GM23338 (cell line): Measurements from ENCODE around the gene DROSHA. TPM values are rescaled to one million over a fixed set of nuclear protein-coding genes. Genes with fewer than 3 reads are reported as not detected.

ENCODE experiments used
- ATAC-seq: fragments of 200-7000 bp; cut with Tn5 transposase; 3 replicates; pipeline ENCODE4 v1.9.1; 2020
- DNase-seq: peaks from one replicate; pipeline ENCODE4 v3.0.0-alpha.2; 2015; ENCODE audit warnings: low spot score
- H2AFZ ChIP-seq: fragments of 200-600 bp; sonication (generic); 2 replicates; pipeline ENCODE4 v1.8.0; 2016; ENCODE audit warnings: antibody characterized with exemption, mild to moderate bottlenecking, moderate library complexity
- H3F3A ChIP-seq: fragments of 200-600 bp; sonication (generic); replicated peaks from 2 replicates; pipeline ENCODE4 v1.8.0; 2017; ENCODE audit warnings: antibody characterized with exemption, mixed run types, low read depth
- H3K27ac ChIP-seq: fragments of 200-600 bp; sonication (generic); 2 replicates; pipeline ENCODE4 v1.6.1; 2016; ENCODE audit warnings: low read depth
- H3K27me3 ChIP-seq: fragments of 200-600 bp; sonication (generic); 2 replicates; pipeline ENCODE4 v1.8.0; 2016; ENCODE audit warnings: mild to moderate bottlenecking, mixed run types, moderate library complexity; ENCODE audit not compliant: insufficient read depth
- H3K36me3 ChIP-seq: fragments of 200-600 bp; sonication (generic); 2 replicates; pipeline ENCODE4 v1.8.0; 2016; ENCODE audit warnings: mild to moderate bottlenecking; ENCODE audit not compliant: insufficient read depth
- H3K4me1 ChIP-seq: fragments of 200-600 bp; sonication (generic); 2 replicates; pipeline ENCODE4 v1.8.0; 2016; ENCODE audit warnings: mild to moderate bottlenecking, moderate library complexity; ENCODE audit not compliant: insufficient read depth
- H3K4me2 ChIP-seq: fragments of 200-600 bp; sonication (generic); 2 replicates; pipeline ENCODE4 v1.7.1; 2017; ENCODE audit warnings: mixed run types
- H3K4me3 ChIP-seq: fragments of 200-600 bp; sonication (generic); 2 replicates; pipeline ENCODE4 v1.6.1; 2016; ENCODE audit warnings: mixed run types
- H3K79me2 ChIP-seq: fragments of 200-600 bp; sonication (generic); replicated peaks from 2 replicates; pipeline ENCODE4 v1.8.0; 2017; ENCODE audit warnings: mild to moderate bottlenecking; ENCODE audit not compliant: insufficient read depth
- H3K9me2 ChIP-seq: fragments of 200-600 bp; sonication (generic); 2 replicates; pipeline ENCODE4 v1.8.0; 2017; ENCODE audit not compliant: insufficient read depth
- H4K20me1 ChIP-seq: fragments of 200-600 bp; sonication (generic); replicated peaks from 2 replicates; pipeline ENCODE4 v1.8.0; 2017; ENCODE audit warnings: mild to moderate bottlenecking; ENCODE audit not compliant: insufficient read depth
- H3K27ac Mint-ChIP-seq: 2 replicates; pipeline ENCODE4 v1.8.0; 2020; ENCODE audit warnings: inconsistent platforms, mild to moderate bottlenecking, moderate library complexity, mixed read lengths
- H3K27me3 Mint-ChIP-seq: 3 replicates; pipeline ENCODE4 v1.8.0; 2022; ENCODE audit warnings: low read depth, mild to moderate bottlenecking, moderate library complexity, mixed read lengths, inconsistent platforms; ENCODE audit not compliant: insufficient read depth, poor library complexity
- H3K36me3 Mint-ChIP-seq: 3 replicates; pipeline ENCODE4 v1.8.0; 2021; ENCODE audit warnings: low read depth, mild to moderate bottlenecking, inconsistent platforms, moderate library complexity, mixed read lengths
- H3K4me1 Mint-ChIP-seq: 3 replicates; pipeline ENCODE4 v1.8.0; 2020; ENCODE audit warnings: mild to moderate bottlenecking, inconsistent platforms, mixed read lengths
- H3K4me3 Mint-ChIP-seq: 3 replicates; pipeline ENCODE4 v1.8.0; 2021; ENCODE audit warnings: moderate library complexity, mild to moderate bottlenecking, inconsistent platforms, mixed read lengths
- H3K9me3 Mint-ChIP-seq: 3 replicates; pipeline ENCODE4 v1.8.0; 2020; ENCODE audit warnings: moderate library complexity, mild to moderate bottlenecking, inconsistent platforms, mixed read lengths
- ETS1 ChIP-seq: IDR thresholded peaks from 2 replicates; pipeline ENCODE4 v1.6.1; 2016; ENCODE audit warnings: antibody characterized with exemption
- EZH2 ChIP-seq: fragments of 200-600 bp; sonication (generic); IDR thresholded peaks from one replicate; pipeline ENCODE4 v1.8.0; 2017; ENCODE audit warnings: antibody characterized with exemption, mild to moderate bottlenecking, low read depth; ENCODE audit not compliant: unreplicated experiment
- EZH2phosphoT487 ChIP-seq: fragments of 200-600 bp; sonication (generic); IDR thresholded peaks from one replicate; pipeline ENCODE4 v1.8.1; 2018; ENCODE audit warnings: antibody characterized with exemption; ENCODE audit not compliant: unreplicated experiment
- JUNB ChIP-seq: IDR thresholded peaks from one replicate; pipeline ENCODE4 v1.6.1; 2016; ENCODE audit warnings: antibody characterized with exemption; ENCODE audit not compliant: unreplicated experiment
- NANOG ChIP-seq: IDR thresholded peaks from 2 replicates; pipeline ENCODE4 v1.6.1; 2016; ENCODE audit warnings: antibody characterized with exemption, borderline replicate concordance
- POLR2AphosphoS5 ChIP-seq: IDR thresholded peaks from 2 replicates; pipeline ENCODE4 v1.6.1; 2016; ENCODE audit warnings: antibody characterized with exemption, low read depth
- REST ChIP-seq: IDR thresholded peaks from one replicate; pipeline ENCODE4 v1.6.1; 2018; ENCODE audit warnings: antibody characterized with exemption; ENCODE audit not compliant: unreplicated experiment
- ZNF114 ChIP-seq: fragments of 250-450 bp; sonication (Bioruptor Pico); IDR thresholded peaks from 2 replicates; pipeline ENCODE4 v1.5.0; 2020; ENCODE audit warnings: mild to moderate bottlenecking, moderate library complexity
- ZNF331 ChIP-seq: fragments of 250-450 bp; sonication (Bioruptor Pico); IDR thresholded peaks from 2 replicates; pipeline ENCODE4 v1.5.0; 2020; ENCODE audit warnings: low read depth, mild to moderate bottlenecking, moderate library complexity
- ZNF462 ChIP-seq: fragments of 250-450 bp; sonication (Bioruptor Pico); IDR thresholded peaks from 2 replicates; pipeline ENCODE4 v1.5.0; 2020; ENCODE audit warnings: mild to moderate bottlenecking, moderate library complexity
- polyA plus RNA-seq: library from polyadenylated mRNA; unstranded; fragments of >200 nt; fragmentation: Nextera tagmentation; extraction: Ambion mirVana; gene quantifications from 2 replicates; pipeline ENCODE4 v1.2.1, GENCODE V29; 2016
- total RNA-seq: library from RNA; depleted of rRNA; stranded (reverse); fragments of >200 nt; shearing (Covaris generic); gene quantifications from 2 replicates; pipeline ENCODE4 v1.2.3, GENCODE V29; 2014
- TF ChIP-seq, protein P1 (sequence below), 2 experiments: fragments of 200-600 bp in 1 of 2; sonication (generic) in 1 of 2; conservative IDR thresholded peaks; 2 replicates each; pipeline versions ENCODE4 v1.5.1 to v1.6.1; 2016 to 2017; ENCODE audit warnings: antibody characterized with exemption in 2 of 2, low read depth in 2 of 2, mild to moderate bottlenecking in 2 of 2, moderate library complexity in 1 of 2

Gene DROSHA
- total and polyA plus RNA-seq, 2 experiments from 2014 or later: 70.6 to 87.8 TPM

DNA sequence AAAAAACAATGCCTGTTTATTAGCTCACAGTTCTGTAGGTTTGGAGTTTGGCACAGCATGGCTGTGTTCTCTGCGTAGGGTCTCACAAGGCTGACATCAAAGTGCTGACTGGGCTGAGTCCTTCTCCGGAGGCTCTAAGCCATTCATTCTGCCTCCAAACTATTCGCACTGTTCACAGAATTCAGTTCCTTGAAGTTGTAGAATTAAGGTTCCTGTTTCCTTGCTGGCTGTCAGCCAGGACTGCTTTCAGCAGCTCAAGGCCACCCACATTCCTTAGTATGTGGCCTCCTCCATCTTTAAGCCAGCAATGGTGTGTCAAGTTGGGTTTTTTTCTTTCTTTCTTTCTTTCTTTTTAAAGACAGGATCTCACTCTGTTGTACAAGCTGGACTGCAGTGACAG is 176.6 kb downstream of the DROSHA start:
- H3K9me3 Mint-ChIP-seq: peaks cover 3% of the 10 kb centered on the region
- no peak overlapping the region for H3K4me3 Mint-ChIP-seq
- H3K4me2 ChIP-seq: no peak overlapping the region
- H3K9me2 ChIP-seq: peaks cover 32% of the 10 kb centered on the region
- no peaks in the 10 kb centered on the region for H3K27me3 ChIP-seq
- H3K27ac Mint-ChIP-seq: no peak overlapping the region
- H4K20me1 ChIP-seq: no peaks in the 10 kb centered on the region
- H3K36me3 Mint-ChIP-seq: no peaks in the 10 kb centered on the region
- H3K4me1 Mint-ChIP-seq: peaks cover 4% of the 10 kb centered on the region; the same call in 1 of the 3 replicates
- peaks cover 6% of the 10 kb centered on the region for H3K27me3 Mint-ChIP-seq
- H2AFZ ChIP-seq: no peak overlapping the region
- H3K4me3 ChIP-seq: no peak overlapping the region
- no peaks in the 10 kb centered on the region for H3K4me1 ChIP-seq
- no peaks in the 10 kb centered on the region for H3K79me2 ChIP-seq
- DNase-seq: no peak
- H3F3A ChIP-seq: no peaks in the 10 kb centered on the region
- H3K27ac ChIP-seq: no peak overlapping the region
- TF ChIP-seq REST (no peak), ZNF114 (CRISPR knock-in tag) (no peak), POLR2AphosphoS5 (no peak), EZH2phosphoT487 (no peak), EZH2 (no peak), JUNB (no peak), ETS1 (no peak), NANOG (no peak), ZNF331 (no peak), ZNF462 (CRISPR knock-in tag) (no peak)
- TF ChIP-seq, protein P1, sequence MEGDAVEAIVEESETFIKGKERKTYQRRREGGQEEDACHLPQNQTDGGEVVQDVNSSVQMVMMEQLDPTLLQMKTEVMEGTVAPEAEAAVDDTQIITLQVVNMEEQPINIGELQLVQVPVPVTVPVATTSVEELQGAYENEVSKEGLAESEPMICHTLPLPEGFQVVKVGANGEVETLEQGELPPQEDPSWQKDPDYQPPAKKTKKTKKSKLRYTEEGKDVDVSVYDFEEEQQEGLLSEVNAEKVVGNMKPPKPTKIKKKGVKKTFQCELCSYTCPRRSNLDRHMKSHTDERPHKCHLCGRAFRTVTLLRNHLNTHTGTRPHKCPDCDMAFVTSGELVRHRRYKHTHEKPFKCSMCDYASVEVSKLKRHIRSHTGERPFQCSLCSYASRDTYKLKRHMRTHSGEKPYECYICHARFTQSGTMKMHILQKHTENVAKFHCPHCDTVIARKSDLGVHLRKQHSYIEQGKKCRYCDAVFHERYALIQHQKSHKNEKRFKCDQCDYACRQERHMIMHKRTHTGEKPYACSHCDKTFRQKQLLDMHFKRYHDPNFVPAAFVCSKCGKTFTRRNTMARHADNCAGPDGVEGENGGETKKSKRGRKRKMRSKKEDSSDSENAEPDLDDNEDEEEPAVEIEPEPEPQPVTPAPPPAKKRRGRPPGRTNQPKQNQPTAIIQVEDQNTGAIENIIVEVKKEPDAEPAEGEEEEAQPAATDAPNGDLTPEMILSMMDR (conservative IDR thresholded peaks at IDR 0.05; ENCODE audit: low read depth in 2 of 2): no peak
- no peaks in the 10 kb centered on the region for H3K36me3 ChIP-seq
- ATAC-seq: no peak
